OCI-LY3 (cell line): Measurements from ENCODE around the gene MAPK14.

Experiments
- H2AFZ ChIP-seq: fragments of 200-600, 300-600 bp; shearing (Covaris generic); 2 replicates; pipeline ENCODE4 v1.6.0; 2014; ENCODE audit warnings: antibody characterized with exemption, low read depth, low read length
- H3K27ac ChIP-seq: fragments of 200-600, 300-600 bp; sonication (generic); 2 replicates; pipeline ENCODE4 v1.5.1; 2014; ENCODE audit warnings: mild to moderate bottlenecking, low read length, moderate library complexity, mixed read lengths
- H3K27me3 ChIP-seq: fragments of 200-600, 300-600 bp; sonication (generic); 2 replicates; pipeline ENCODE4 v1.6.1; 2014; ENCODE audit warnings: low read depth, low read length, mixed read lengths
- H3K36me3 ChIP-seq: fragments of 200-600, 300-600 bp; sonication (generic); replicated peaks from 2 replicates; pipeline ENCODE3; 2014; ENCODE audit warnings: low read depth, low read length, mixed read lengths
- H3K4me1 ChIP-seq: fragments of 300-600, 200-600 bp; sonication (generic); 2 replicates; pipeline ENCODE4 v1.6.1; 2014; ENCODE audit warnings: low read length, mixed read lengths
- H3K4me2 ChIP-seq: fragments of 200-600, 300-600 bp; sonication (generic); 2 replicates; pipeline ENCODE4 v1.6.1; 2014; ENCODE audit warnings: low read length, mixed read lengths
- H3K4me3 ChIP-seq: fragments of 300-600, 200-600 bp; sonication (generic); 2 replicates; pipeline ENCODE4 v1.5.1; 2014; ENCODE audit warnings: antibody characterized with exemption, mild to moderate bottlenecking, low read length, moderate library complexity
- H3K79me2 ChIP-seq: fragments of 300-600, 200-600 bp; shearing (Covaris generic); 2 replicates; pipeline ENCODE4 v1.6.1; 2014; ENCODE audit warnings: mild to moderate bottlenecking, low read length, mixed read lengths
- H3K9ac ChIP-seq: fragments of 300-600, 200-600 bp; shearing (Covaris generic); 2 replicates; pipeline ENCODE4 v1.6.0; 2014; ENCODE audit warnings: mild to moderate bottlenecking, low read length, moderate library complexity
- H3K9me3 ChIP-seq: fragments of 200-600, 300-600 bp; shearing (Covaris generic); 2 replicates; pipeline ENCODE4 v1.6.1; 2014; ENCODE audit warnings: low read length, mixed read lengths; ENCODE audit not compliant: insufficient read depth
- H4K20me1 ChIP-seq: fragments of 200-600, 300-600 bp; sonication (generic); 2 replicates; pipeline ENCODE4 v1.6.1; 2016; ENCODE audit warnings: low read length, mixed read lengths; ENCODE audit not compliant: insufficient read depth
- EZH2phosphoT487 ChIP-seq: fragments of 200-600 bp; shearing (Covaris generic); IDR thresholded peaks from 2 replicates; pipeline ENCODE4 v1.6.1; 2018; ENCODE audit warnings: antibody characterized with exemption, mixed run types, low read depth
- TF ChIP-seq, protein P1 (sequence below): fragments of 200-600, 300-600 bp; sonication (generic); IDR thresholded peaks from 2 replicates; pipeline ENCODE4 v1.5.1; 2014; ENCODE audit warnings: antibody characterized with exemption, low read length, low read depth

The MAPK14 gene

DNA sequence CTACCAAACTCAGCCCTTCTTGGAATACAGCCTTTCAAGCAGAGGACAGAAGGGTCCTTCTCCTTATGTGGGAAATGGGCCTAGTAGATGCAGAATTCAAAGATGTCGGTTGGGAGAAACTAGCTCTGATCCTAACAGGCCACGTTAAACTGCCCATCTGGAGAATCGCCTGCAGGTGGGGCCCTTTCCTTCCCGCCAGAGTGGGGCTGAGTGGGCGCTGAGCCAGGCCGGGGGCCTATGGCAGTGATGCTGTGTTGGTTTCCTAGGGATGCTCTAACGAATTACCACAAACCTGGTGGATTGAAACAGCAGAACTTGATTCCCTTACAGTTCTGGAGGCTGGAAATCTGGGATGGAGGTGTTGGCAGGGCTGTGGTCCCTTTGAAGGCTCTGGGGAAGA is 111.8 kb downstream of the MAPK14 start:
- H3K4me3 ChIP-seq = no peak overlapping the region
- no peaks in the 10 kb centered on the region for H4K20me1 ChIP-seq
- TF ChIP-seq, protein P1, sequence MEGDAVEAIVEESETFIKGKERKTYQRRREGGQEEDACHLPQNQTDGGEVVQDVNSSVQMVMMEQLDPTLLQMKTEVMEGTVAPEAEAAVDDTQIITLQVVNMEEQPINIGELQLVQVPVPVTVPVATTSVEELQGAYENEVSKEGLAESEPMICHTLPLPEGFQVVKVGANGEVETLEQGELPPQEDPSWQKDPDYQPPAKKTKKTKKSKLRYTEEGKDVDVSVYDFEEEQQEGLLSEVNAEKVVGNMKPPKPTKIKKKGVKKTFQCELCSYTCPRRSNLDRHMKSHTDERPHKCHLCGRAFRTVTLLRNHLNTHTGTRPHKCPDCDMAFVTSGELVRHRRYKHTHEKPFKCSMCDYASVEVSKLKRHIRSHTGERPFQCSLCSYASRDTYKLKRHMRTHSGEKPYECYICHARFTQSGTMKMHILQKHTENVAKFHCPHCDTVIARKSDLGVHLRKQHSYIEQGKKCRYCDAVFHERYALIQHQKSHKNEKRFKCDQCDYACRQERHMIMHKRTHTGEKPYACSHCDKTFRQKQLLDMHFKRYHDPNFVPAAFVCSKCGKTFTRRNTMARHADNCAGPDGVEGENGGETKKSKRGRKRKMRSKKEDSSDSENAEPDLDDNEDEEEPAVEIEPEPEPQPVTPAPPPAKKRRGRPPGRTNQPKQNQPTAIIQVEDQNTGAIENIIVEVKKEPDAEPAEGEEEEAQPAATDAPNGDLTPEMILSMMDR = peak; percentile 32
- TF ChIP-seq EZH2phosphoT487 = no peak
- no peaks in the 10 kb centered on the region for H3K79me2 ChIP-seq
- H3K27me3 ChIP-seq = no peaks in the 10 kb centered on the region
- H3K36me3 ChIP-seq = no peaks in the 10 kb centered on the region
- no peak overlapping the region for H3K4me2 ChIP-seq
- H3K9me3 ChIP-seq = no peaks in the 10 kb centered on the region
- H3K4me1 ChIP-seq = peaks cover 18% of the 10 kb centered on the region
- H3K27ac ChIP-seq = no peak overlapping the region
- no peak overlapping the region for H3K9ac ChIP-seq
- H2AFZ ChIP-seq = no peak overlapping the region

DNA sequence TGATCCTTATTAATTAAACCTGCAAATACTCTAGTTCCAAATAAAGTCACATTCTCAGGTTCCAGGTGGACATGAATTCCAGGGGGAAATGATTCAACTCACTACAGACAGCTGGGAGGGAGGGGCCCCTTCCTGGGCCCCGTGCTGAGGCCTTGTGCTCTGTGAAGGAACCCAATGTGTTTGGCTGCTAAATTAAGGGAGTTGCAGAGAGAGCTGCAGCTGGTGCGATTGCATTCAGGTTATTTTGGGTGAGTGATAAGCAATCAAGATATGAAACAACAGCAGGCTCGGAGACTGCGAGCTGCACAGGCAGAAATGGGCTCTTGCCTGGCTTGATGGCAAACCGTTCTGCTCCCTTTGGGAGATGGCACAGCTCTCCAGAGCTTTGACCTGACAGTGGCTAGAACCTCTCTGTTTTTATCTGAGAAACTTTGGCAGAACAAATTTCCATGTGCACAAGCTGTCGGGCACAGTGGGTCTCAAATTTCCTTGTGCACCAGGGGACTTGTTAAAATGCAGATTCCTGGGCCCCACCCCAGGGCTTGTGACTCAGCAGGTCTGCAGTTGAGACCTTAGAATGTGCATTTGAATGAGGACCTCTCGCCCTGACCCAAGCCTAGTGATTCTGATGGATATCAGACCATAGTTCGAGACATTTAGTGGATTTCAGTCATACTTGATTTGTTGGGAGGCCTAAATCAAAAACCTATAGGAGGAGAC is 112.5 kb downstream of the MAPK14 start:
- H3K4me3 ChIP-seq = no peak overlapping the region
- no peaks in the 10 kb centered on the region for H3K27me3 ChIP-seq
- TF ChIP-seq, protein P1 = no peak
- TF ChIP-seq EZH2phosphoT487 = no peak
- H3K79me2 ChIP-seq = no peaks in the 10 kb centered on the region
- no peaks in the 10 kb centered on the region for H4K20me1 ChIP-seq
- peaks cover 18% of the 10 kb centered on the region for H3K4me1 ChIP-seq
- H3K27ac ChIP-seq = no peak overlapping the region
- no peaks in the 10 kb centered on the region for H3K36me3 ChIP-seq
- H3K9me3 ChIP-seq = no peaks in the 10 kb centered on the region
- no peak overlapping the region for H3K9ac ChIP-seq
- no peak overlapping the region for H2AFZ ChIP-seq
- H3K4me2 ChIP-seq = no peak overlapping the region

DNA sequence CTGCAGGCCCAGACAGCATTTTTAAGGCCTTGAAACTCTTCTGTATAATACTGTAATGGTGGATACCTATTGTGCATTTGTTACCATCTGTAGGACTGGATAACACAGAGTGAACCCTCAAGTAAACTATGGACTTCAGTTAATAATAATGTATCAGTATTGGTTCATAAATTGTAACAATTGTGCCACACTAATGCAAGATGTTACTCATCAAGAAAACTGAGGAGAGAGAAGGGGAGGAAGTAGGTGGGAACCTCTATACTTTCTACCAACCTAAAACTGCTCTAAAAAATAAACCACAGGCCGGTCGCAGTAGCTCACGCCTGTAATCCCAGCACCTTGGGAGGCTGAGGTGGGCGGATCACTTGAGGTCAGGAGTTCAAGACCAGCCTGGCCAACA is 113.5 kb downstream of the MAPK14 start:
- Histone ChIP-seq H3K4me3 (no peak overlapping the region), H3K27ac (no peak overlapping the region), H2AFZ (no peak overlapping the region), H4K20me1 (no peaks in the 10 kb centered on the region), H3K9ac (no peak overlapping the region), H3K4me2 (no peak overlapping the region), H3K79me2 (no peaks in the 10 kb centered on the region), H3K9me3 (no peaks in the 10 kb centered on the region), H3K4me1 (peaks cover 16% of the 10 kb centered on the region), H3K36me3 (no peaks in the 10 kb centered on the region), H3K27me3 (no peaks in the 10 kb centered on the region)
- no peak for TF ChIP-seq EZH2phosphoT487
- TF ChIP-seq, protein P1 = no peak

DNA sequence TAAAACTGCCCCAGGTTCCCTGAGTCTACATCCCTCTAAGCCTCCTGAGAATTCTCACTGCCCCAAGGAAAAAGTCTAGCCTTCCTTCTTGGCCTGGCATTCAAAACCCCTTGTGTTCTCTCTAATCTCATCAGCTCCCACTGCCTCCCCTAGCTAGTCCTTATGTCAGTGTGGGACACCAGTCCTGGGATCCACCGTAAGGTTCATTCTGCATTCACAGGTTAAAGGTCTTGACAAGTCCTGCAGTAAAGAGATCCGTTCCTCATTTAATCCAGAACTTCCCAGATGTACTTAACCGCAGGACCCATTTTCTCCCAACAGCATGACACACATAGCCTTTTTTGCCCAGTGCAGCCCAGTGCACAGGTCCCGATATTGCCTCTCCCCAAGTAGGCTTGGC is 114.4 kb downstream of the MAPK14 start:
- Histone ChIP-seq H2AFZ (no peak overlapping the region), H3K9me3 (no peaks in the 10 kb centered on the region), H3K4me2 (no peak overlapping the region), H3K27me3 (no peaks in the 10 kb centered on the region), H3K79me2 (no peaks in the 10 kb centered on the region), H3K9ac (no peak overlapping the region), H4K20me1 (no peaks in the 10 kb centered on the region), H3K4me3 (no peak overlapping the region), H3K27ac (no peak overlapping the region), H3K4me1 (peaks cover 11% of the 10 kb centered on the region), H3K36me3 (no peaks in the 10 kb centered on the region)
- TF ChIP-seq, protein P1 = no peak
- no peak for TF ChIP-seq EZH2phosphoT487
